GM19324 (cell line): ENCODE results near the gene ANKRD27.
"Not testable (repeated sequence)": the region's sequence is repeated elsewhere in the genome, so short reads cannot be mapped to it uniquely, and the experiment has no call there.

Experiments
- ATAC-seq: cut with Tn5 transposase; IDR thresholded peaks from one replicate; pipeline ENCODE4 v1.9.1; 2021; ENCODE audit warnings: mild to moderate bottlenecking, moderate library complexity; ENCODE audit not compliant: unreplicated experiment, low FRiP score

The ANKRD27 gene

DNA sequence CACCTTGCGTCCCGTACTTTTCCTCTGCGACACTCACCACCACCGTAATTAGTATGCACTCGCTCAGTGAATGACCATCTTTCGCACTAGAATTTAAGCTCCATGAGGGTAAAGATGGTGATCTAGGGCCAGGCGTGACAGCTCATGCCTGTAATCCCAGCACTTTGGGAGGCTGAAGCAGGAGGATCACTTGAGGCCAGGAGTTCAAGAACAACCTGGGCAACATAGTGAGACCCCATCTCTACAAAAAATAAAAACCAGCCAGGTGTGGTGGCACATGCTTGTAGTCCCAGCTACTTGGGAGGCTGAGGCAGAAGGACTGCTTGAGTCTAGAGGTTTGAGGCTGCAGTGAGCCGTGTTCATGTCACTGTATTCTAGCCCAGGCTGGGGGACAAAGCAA is 18.6 kb downstream of the ANKRD27 start:
- not testable (repeated sequence) for ATAC-seq

DNA sequence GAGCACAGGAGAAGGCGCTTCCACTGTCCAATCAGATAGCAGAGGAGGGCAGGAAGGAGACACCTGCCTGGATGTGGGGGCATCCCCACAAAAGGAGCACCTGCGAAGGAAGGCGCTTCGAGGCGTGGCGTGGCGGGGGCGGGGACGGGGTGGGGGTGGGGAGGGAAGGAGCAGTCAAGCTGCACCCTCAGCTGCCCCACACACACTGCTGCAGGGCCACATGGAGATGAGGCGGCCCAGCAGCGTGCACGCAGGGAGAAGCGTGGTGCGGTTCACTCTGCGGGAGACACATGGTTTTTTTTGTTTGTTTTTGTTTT is 21.4 kb downstream of the ANKRD27 start:
- ATAC-seq = no peak

DNA sequence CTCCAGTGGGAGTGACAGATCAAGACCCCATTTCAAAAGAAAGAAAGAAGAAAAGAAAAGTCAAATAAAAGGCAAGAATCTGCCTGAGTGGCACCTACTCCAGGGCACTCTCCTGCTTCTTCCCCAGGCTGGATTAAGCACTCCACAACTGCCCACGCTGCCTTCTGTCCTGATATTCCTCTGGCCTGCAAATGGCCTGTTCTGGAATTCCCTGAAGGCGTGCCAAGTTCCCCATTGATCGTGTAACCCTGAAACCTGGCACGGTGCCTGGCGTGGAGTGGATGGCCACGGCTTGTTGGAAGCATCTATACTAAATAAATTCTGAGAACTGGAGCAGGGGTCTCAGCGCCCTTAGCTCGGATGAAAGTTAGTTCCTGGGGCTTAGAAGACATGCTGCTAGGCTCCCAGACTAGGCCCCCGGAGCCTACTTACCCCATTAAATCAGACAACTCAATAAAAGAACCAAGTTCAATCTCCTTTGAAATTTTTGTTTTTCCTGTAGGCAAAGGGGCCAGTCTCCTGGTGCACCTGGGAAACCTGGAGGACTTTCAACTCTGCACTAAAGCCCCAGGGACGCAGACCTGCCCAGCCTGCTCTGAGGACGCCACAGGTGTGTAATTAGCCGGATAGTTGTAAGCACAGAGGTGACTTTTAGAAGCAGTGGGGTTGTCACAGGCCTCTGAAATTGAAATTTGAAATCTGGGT is 21.9 kb downstream of the ANKRD27 start:
- ATAC-seq = no peak

DNA sequence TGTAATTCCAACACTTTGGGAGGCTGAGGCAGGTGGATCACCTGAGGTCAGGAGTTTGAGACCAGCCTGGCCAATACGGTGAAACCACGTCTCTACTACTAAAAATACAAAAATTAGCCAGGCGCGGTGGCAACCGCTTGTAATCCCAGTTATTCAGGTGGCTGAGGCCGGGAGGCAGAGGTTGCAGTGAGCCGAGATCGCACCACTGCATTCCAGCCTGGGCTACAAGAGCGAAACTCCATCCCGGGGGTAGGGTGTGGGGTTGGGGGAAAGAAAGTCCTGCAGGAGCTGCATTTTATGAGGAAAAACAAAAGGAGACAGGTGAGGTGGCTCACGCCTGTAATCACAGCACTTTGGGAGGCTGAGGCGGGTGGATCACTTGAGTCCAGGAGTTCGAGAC is 22.6 kb downstream of the ANKRD27 start:
- ATAC-seq = not testable (repeated sequence)

DNA sequence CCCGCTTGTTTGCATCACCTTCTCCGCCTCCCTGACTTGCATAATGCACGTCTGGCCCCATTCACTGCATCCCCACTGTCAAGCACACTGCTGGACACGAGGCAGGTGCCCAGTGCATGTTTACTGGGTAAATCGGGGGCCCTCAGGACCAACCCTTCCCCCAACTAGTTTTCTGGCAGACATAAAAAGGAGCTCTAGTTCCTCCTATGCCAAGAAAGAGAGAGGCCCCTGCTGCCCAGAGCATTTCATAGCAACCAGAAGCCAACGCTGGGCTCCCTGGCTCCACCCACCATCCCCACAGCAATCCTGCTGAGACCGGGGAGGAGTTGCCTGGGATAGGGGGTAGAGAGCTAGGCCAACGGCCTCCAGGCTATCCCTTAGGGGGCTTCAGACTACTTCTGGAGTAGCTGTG is 23.2 kb downstream of the ANKRD27 start:
- ATAC-seq = no peak

DNA sequence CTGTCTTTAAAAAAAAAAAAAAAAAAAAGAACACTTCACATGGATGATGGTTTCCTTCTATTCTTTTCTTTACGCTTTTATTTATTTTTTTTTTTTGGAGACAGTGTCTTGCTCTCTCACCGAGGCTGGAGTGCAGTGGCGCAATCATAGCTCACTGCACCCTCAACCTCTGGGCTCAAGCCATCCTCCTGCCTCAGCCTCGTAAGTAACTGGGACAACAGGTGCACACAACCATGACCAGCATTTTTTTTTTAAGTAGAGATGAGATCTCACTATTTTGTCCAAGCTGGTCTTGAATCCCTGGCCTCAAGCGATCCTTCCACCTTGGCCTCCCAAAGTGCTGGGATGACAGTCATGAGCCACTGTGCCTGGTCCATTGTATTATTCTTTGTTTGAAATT is 24.3 kb downstream of the ANKRD27 start:
- no peak for ATAC-seq

DNA sequence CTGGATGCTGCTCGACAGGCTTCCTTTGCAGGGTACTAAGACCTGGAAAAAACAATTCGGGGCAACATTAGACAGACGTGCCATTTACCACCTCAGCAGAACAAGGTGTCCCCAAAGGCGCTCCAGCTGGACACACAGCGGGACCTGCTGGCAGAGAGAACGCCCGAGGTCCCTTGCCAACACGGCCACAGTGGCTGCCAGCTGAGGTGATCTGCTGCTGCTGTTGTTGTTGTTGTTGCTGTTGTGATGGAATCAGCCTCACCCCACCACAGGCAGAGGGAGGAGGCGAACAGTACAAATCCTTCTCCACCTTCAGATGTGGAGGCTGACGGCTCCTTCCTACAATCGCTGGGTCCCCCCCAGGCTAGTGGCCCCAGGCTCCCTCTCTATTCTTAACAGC is 25.2 kb downstream of the ANKRD27 start:
- ATAC-seq = no peak

DNA sequence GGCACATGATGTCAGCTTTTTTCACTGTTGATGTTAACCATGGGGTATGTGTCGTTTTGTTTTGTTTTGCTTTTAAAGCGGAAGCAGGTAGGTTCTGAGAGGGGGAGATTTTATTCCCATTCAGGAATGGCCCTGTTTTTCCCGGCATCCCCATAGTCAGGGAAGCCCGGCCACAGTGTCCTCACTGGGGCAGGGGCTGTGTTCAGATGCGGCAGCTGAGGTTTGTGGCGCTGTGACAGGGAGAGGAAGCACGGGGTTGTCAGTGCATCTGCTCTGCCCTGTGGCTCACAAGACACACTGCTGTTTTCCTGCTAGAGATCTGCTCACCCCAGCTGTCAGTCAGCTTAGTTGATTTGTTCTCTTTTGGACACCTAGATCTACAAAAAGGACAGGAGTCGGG is 27.6 kb downstream of the ANKRD27 start:
- no peak for ATAC-seq

DNA sequence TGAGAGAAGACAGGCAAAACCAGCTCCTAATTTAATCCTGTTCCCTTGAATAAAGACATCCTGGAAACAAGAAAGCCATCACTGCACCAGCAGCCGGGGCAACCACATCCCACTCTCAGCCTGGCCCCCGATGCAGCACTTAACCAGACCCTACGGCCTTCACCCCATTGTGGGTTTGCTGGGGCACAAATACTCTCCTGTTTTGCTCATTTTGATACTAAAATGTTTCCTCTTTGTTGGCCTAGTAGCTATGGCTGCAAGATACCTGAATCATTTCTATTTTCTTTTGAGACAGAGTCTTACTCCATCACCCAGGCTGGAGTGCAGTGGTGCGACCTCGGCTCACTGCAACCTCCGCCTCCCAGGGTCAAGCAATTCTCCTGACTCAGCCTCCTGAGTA is 28.4 kb downstream of the ANKRD27 start:
- ATAC-seq = no peak

DNA sequence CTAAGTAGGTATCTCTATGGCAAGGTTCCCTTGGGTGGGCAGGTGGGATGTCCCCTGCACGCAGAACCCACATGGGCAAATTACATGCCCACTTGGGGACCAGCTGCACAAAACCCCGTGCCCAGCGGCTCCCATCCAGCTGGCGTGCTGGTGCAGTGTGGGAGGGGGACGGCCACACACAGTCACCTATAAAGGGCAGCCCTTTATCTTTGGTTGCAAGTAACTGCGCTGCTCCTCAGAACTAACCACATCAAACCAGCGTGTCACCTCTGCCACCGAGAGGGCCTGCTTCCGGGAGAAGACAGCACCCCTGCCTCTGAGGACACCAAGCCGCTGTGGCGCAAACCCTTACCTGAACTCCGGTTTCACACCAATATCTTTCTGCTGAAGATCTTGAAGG is 32.2 kb downstream of the ANKRD27 start:
- no peak for ATAC-seq

DNA sequence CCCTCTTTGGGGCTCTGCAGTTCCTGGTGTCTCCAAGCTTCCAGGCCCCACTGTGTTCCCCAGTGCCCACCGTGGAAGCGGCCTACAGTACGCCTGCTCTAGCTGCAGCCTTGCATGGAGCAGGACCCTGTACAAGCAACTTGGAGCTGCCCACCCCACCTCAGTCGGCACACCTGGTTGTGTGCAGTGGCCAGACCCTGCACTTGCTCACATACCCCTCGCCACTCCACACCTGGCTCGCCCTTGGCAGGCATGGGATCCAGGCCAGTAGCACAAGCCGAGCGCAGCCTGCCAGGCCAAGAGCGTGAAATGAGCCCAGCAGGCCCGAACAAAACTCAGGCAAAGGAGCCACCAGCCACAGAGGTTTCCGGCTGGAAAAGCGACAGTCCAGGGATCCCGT is 36.4 kb downstream of the ANKRD27 start:
- no peak for ATAC-seq

DNA sequence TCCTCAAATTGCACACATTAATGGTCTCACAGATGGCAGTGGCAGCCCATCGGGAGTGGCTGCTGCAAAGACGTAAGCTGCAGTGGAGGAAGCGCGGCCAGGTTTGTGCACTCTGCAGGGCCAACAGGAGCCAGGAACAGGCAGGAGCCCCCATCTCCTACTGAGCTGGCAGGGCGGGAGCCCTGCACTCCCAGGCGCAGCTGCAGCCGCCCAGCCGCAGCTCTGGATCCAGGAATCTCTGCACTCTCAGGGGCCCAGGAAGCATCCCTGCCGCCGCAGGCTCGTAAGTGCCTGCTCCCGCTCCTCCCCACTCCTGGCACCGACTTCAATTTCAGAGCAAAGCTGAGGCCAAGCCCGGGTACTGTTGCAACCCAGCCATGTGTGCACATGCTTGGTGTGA is 37.5 kb downstream of the ANKRD27 start:
- ATAC-seq = no peak

DNA sequence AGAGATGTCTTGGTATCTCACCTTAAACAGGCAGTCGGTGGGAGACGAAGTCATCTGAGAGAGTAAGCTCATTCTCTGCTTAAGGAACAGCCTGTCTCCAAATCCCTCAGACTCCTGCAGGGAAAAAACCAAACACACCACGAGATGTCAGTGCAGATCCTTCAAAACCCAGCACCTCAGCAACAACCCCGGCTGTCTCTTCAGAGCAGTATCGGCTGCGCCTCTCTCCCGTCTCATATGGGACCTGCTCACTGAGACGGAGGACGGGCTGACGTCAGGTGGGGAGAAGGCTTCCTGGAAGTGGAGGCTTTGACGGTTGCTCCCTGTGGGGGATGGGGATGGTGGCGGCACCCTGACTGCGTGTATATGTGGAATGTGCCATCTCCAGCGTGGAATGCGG is 43.6 kb downstream of the ANKRD27 start:
- no peak for ATAC-seq

DNA sequence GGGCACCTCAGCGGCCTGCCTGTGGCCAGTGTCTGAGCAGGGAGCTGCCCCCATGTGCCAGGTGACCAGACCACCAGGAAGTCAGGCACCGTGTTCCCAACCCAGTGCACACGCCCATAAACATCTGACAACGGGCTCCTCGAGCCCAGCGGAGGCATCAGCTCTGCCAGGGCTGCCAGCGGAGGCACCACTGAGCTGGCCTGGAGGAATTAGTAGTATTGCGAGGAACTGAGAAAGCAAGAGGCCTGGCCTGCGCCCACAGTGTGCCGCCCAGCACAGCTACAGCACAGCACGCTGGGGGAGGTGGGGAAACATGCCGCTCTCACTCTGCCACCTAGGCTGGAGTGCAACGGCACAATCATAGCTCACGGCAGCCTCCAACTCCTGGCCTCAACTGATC is 44.6 kb downstream of the ANKRD27 start:
- no peak for ATAC-seq

DNA sequence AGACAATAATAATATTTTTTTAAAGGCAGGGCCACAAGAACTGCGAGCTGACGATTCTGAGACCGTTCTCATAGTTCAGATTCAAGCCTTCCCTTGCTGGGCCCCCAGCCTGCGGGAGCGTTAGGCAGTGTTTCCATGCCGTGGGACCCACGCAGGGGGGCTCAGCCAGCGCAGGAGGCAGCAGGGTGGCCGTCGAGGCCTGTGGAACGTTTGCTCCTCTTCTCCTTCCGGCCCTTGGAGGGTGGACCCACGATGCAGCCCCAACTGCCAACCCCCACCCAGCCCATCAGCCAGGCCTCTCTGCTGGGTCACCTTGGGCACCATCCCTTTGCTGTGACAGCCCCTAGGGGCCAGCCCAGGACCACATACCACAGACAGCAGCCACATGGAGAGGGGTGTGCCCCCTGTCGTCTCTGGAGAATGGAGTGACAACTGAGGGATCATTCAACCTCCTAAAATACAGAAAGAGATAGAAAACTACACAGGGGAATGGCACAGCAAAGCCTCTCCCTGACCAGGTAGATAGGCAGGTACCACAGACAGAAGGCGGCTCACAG is 47.2 kb downstream of the ANKRD27 start:
- ATAC-seq = no peak

DNA sequence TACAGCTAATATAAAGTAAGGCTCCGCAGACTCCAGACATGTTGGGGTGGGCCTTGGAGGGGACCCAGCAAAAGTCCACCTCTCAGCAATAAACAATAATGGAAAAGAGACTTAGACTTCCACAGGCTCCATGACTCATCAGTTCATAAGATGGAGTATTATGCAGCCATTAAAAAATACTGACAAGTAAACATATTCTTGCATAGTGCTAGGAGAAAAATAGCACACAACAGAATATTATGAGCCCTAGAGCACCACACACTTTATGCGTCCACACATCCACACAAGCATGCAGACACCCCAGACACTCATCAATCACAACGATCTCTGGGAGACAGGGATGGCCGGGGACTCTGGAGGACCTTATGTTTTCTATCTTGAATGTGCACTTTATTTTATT is 48.0 kb downstream of the ANKRD27 start:
- ATAC-seq = no peak

DNA sequence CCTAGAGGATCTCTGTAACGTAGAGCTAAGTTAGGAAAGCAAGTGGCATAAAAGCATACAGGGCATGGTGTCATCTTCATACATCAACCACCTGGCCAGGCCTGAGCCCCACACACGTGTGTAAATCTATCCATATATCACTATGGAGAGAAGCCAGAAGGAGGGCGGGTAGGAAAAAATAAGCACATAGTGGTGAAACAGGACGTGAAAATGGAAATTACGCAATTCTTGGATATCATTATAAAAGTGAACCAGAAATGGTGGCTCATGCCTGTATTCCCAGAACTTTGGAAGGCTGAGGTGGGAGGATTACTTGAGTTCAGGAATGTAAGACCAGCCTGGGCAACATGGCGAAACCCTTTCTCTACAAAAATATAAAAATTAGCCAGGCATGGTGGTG is 50.6 kb downstream of the ANKRD27 start:
- no peak for ATAC-seq

DNA sequence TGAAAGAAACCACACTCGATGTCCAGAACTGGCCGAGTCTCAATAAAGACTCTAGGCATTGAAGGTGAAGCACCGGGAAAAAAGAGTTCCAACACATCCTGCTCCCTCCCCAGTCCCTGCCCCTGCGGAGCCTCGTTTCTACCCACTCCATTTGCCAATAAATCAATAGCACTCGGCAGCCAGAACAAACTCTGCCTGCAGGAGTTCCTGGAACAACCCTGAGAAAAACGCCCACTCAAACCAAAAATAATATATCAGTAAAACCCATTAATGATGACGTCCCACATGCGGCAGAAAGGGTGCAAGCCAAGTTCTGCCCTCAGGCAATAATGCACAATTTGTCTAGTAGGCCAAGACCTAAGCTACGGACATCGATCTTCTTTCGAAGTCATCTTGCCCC is 53.0 kb downstream of the ANKRD27 start:
- no peak for ATAC-seq

DNA sequence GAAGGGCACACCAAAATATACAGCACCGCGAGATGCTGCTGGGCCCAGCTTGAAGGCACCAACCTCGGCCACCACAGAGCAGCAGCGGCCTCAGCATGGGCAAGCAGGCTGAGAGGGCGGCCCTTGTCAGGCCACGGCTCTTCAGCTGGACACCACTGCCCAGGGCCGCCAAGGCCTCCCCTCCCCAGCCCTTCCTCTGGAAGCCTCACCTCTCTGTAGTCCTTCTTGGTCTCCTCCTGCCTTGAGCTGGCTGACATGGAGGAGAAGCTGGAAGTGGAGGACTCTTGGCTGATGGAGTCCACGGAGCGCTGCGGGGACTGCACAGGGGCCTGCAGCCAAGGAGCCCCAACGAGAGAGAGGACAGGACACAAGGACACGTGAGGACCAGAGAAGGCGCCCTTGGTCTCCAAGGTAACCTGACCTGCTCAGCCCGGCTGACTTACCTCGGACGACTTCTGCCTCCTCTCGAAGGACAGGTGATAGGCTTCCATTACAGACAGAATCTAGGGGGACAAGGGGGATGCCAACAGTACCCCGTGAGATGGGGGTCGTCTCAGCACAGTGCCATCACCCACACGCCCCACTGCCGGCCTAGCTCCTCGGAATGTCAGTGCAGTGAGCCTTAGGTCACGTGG is 55.8 kb downstream of the ANKRD27 start:
- ATAC-seq = no peak

DNA sequence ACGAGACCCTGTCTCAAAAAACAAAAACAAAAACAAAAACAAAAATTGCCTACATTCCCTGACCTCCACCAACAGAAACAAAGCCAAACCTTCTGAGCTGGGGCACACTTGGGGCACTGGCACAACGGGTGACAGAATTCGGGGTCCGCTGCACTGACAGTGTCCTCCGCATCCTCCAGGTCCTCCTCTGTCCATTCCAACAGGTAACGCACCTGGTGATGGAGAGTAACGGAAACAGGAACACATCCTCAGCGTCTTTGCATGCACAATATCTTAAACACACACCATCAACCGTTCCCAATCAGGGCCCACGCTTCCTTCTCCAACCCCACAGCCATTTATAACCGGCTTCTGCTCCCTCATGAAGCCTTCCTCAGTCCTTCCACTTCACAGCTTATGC is 59.4 kb downstream of the ANKRD27 start:
- no peak for ATAC-seq

DNA sequence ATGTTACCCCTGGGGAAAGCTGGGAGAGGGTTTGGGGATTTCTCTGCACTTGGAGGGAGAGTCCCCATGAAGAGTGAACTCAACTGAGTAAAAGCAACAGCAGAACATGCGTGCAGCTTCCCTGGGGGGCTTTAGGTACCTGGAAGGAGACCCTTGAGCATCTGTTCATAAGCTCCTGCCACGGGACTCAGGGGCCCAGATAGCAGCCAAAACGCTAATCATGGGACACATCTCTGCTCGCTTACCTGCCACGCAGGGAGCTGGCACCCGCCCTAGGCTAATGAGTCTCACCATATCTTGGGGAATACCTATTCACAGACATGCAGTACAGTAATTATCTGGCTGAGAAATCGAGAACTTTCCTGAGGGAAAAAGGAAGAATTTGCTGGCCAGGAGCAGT is 60.1 kb downstream of the ANKRD27 start:
- ATAC-seq = no peak

DNA sequence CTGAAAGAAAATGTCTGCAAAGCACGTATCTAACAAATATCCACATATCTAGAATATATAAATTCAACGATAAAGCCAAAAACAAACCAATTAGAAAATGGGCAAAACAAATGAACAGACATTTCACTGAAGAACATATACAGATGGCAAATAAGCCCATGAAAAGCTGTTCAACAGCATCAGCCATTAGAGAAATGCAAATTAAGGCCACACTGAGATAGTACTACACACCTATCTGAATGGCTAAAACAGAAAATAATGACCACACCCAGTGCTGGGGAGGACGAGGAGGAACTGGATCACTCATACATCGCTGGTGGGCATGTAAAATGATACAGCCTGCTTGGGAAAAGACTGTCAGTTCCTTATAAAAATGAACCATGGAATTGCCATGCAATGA is 62.0 kb downstream of the ANKRD27 start:
- ATAC-seq = no peak
